ENCODE results near the gene HOXA4.

Gene HOXA4

DNA sequence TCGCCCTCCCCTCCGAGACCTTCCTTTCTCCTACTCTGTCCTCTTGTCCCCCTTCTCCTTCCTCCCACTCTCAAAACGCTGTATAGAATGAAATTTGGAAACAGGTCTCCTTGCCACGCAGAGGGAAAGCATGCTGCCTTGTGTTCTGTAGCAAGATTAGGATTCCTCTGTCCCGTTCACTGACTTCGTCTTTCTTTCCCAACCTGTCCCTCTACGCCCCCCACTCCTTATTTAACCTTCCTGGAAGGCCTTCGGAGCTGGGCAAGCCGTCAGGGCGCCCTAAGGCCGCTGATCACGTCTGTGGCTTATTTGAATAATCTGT lies 33.4 kb upstream of the HOXA4 start:
- no peak overlapping the region for H3K4me3 ChIP-seq (ENCODE audit: low read depth, low read length)
- no peak for DNase-seq (ENCODE audit: low read depth)
- TF ChIP-seq, protein P1, sequence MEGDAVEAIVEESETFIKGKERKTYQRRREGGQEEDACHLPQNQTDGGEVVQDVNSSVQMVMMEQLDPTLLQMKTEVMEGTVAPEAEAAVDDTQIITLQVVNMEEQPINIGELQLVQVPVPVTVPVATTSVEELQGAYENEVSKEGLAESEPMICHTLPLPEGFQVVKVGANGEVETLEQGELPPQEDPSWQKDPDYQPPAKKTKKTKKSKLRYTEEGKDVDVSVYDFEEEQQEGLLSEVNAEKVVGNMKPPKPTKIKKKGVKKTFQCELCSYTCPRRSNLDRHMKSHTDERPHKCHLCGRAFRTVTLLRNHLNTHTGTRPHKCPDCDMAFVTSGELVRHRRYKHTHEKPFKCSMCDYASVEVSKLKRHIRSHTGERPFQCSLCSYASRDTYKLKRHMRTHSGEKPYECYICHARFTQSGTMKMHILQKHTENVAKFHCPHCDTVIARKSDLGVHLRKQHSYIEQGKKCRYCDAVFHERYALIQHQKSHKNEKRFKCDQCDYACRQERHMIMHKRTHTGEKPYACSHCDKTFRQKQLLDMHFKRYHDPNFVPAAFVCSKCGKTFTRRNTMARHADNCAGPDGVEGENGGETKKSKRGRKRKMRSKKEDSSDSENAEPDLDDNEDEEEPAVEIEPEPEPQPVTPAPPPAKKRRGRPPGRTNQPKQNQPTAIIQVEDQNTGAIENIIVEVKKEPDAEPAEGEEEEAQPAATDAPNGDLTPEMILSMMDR (conservative IDR thresholded peaks at IDR 0.05; ENCODE audit: low read depth, low read length): no peak

DNA sequence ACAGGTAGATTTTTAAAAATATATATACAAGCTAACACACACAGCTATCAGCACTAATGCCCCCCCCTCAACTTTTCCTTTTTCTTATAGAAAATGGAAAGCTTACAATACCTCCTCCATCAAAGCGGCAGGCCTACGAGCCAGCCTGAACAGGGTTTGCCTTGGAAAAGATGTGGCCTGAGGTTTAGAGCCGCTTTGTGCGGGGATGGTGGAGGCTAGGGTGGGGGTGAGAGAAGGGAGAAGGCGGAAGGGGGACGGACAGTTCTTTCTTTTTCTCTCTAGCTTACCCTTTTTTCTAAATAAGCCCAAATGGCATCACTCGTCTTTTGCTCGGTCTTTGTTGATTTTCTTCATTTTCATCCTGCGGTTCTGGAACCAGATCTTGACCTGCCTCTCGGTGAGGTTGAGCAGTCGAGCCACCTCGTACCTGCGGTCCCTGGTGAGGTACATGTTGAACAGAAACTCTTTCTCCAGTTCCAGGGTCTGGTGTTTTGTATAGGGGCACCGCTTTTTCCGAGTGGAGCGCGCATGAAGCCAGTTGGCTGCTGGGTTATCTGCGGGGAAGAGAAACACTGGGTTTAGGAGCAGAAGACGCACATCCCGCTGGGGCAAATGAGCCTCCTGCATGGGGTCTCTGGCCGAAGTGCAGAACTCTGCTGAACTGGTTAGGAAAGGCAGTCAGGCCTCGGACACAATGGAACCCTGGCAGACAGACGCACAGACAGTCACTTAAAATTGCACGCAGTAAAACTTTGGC lies 32.9 kb upstream of the HOXA4 start:
- H3K4me3 ChIP-seq (ENCODE audit: low read depth, low read length): no peak overlapping the region
- no peak for DNase-seq (ENCODE audit: low read depth)

DNA sequence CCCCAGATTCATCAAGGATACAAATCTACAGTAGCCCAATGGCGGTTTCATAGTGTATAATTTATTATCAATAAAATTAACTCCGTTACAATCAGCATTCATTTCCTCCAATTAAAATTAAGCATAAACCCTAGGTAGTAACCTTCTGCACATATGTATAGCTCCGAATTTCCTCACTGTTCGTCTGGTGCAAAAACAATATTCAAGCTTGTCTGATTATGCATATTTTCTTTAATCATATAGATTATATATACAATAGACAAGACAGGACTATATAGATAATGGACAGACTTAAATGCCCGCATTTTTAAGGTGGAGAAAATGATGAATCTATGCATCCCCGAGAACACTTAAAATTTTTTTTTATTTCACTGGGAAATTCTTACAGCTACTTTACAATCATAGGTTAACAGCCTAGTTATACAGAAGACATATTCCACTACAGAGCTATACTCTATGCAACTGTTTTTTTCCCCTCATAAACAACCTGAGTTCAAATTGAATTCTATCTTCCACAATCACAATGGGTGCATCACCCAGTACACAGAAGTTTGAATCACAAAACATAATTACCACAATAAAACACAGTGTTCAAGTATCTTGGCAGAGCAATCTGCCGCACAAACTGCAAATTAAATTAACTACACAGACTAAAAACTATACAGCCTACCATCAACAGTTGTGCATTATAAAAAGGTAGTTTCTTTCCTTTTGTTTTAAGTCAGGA lies 32.2 kb upstream of the HOXA4 start:
- no peak overlapping the region for H3K4me3 ChIP-seq (ENCODE audit: low read depth, low read length)
- TF ChIP-seq, protein P1 (conservative IDR thresholded peaks at IDR 0.05; ENCODE audit: low read depth, low read length): no peak
- no peak for DNase-seq (ENCODE audit: low read depth)

More for the DNA sequence above, 32.9 kb upstream of the HOXA4 start:
- TF ChIP-seq, protein P1 (conservative IDR thresholded peaks at IDR 0.05; ENCODE audit: low read depth, low read length): no peak

DNA sequence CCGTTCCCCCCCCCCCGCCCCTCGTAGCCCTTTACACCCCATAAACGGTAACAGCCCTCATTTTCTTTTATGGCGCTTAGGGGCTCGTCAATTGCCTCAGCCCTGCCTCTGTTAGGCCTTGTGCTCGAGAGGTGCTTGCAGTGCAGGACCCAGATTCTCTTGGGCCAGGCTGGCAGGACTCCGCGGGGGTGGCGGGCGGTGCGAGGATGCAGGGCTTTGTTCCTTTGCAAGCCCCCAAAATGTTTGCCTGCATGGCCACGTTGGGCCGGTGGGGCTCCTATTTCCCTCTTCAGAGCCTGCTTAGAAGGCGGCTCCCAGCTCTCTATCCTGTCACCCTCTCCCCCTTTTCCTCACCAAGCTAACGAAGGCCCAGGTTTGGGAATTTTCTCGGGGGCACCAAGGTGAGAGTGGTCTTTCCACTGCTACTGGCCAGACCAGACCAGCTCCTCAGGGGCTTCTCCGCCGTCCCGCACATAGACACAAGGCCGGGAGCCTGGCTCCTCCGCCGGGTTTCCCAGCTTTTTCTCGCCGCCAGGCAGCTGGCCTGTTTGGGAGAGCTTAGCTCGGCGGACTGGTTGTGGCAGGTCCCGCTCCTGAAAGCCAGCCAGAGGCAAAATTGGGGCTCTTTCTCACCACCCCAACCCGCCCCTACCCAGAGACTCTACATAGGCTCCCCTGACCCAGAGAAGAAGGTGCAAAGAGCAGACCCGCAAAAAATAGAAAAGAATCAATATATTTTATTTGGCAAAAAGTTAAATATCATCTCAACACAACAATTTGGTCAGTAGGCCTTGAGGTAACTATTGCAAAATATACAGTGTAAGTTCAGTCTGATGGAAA lies 31.4 kb upstream of the HOXA4 start:
- DNase-seq (ENCODE audit: low read depth): no peak
- TF ChIP-seq, protein P1 (conservative IDR thresholded peaks at IDR 0.05; ENCODE audit: low read depth, low read length): no peak
- no peak overlapping the region for H3K4me3 ChIP-seq (ENCODE audit: low read depth, low read length)

DNA sequence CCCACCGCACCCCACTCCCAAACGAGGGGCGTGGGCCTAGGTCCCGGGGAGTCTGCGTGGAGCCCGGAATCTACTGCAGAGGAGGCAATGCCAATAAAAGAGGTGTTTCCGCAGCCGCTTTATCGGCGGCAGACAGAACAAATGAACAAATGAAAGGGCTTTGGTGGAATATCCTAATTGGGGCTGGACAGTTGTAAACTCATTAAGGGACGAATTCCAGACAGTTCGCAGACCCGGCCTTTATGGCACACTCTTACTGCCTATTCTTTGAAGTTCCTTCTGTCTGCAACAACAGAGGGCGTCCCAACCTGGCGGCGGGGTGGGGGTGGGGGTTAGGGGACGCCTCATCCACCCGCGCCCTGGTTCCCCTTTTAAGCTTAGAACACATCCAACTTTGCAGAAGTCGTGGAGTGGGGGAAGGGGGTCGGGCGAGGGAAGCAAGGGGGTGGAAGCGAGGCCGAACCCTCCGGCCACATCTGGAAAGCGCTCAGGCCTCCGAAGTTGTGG lies 30.7 kb upstream of the HOXA4 start:
- TF ChIP-seq, protein P1 (conservative IDR thresholded peaks at IDR 0.05; ENCODE audit: low read depth, low read length): no peak
- peak overlapping the region; percentile 26 for H3K4me3 ChIP-seq (ENCODE audit: low read depth, low read length)
- no peak for DNase-seq (ENCODE audit: low read depth)

DNA sequence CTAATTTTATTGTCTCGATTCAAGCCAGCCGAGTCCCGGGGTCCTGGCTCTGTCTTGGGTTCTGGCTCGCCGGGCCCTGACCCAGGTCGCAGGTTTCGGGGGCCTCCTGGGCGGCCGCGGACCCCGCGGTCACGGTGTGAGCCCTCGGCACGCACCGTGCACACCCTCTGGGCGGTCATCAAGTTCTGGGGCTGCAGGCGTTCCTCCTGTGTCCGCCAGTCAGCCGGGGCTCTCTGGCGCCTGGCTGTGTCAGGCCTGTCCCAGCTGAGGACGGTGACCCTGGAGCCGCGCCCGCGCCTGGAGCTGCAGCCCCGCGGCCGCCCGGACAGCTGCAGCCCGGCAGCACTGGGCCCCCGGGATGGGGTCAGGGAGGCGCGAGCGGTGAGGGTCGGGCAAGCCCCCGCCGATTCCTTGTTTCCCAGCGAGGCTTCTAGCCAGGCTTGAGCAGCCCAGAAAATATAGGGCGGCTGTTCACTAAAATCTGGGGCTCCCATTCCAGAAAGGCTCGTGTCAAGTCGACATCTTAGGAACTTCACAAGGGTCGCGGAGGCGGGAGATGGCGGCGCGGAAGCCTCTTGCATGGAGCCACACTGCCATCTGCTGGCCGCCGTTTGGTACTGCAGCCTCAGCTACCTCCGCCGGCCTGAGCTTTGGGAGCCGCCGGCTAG lies 30.1 kb upstream of the HOXA4 start:
- peak; percentile 80 for DNase-seq (ENCODE audit: low read depth)
- peak overlapping the region; percentile 39 for H3K4me3 ChIP-seq (ENCODE audit: low read depth, low read length)
- TF ChIP-seq, protein P1 (conservative IDR thresholded peaks at IDR 0.05; ENCODE audit: low read depth, low read length): peak; percentile 96
